GM23338 (cell line): ENCODE data around the gene FNDC11.
A peak's percentile ranks its signal among the peaks of the same experiment; 100 is the strongest.

Source experiments
- CREB1 ChIP-seq: fragments of 250-450 bp; sonication (Bioruptor Pico); IDR thresholded peaks from 2 replicates; pipeline ENCODE4 v1.5.0; 2020; ENCODE audit warnings: low read depth, mild to moderate bottlenecking, moderate library complexity
- CTCF ChIP-seq, 2 experiments: fragments of 200-600 bp in 1 of 2; sonication (generic) in 1 of 2; conservative IDR thresholded peaks; 2 replicates each; pipeline versions ENCODE4 v1.5.1 to v1.6.1; 2016 to 2017; ENCODE audit warnings: antibody characterized with exemption in 2 of 2, low read depth in 2 of 2, mild to moderate bottlenecking in 2 of 2, moderate library complexity in 1 of 2
- EZH2 ChIP-seq: fragments of 200-600 bp; sonication (generic); IDR thresholded peaks from one replicate; pipeline ENCODE4 v1.8.0; 2017; ENCODE audit warnings: antibody characterized with exemption, mild to moderate bottlenecking, low read depth; ENCODE audit not compliant: unreplicated experiment
- NANOG ChIP-seq: IDR thresholded peaks from 2 replicates; pipeline ENCODE4 v1.6.1; 2016; ENCODE audit warnings: antibody characterized with exemption, borderline replicate concordance
- TF ChIP-seq, protein P1 (sequence below): IDR thresholded peaks from one replicate; pipeline ENCODE4 v1.6.1; 2018; ENCODE audit warnings: antibody characterized with exemption; ENCODE audit not compliant: unreplicated experiment

DNA sequence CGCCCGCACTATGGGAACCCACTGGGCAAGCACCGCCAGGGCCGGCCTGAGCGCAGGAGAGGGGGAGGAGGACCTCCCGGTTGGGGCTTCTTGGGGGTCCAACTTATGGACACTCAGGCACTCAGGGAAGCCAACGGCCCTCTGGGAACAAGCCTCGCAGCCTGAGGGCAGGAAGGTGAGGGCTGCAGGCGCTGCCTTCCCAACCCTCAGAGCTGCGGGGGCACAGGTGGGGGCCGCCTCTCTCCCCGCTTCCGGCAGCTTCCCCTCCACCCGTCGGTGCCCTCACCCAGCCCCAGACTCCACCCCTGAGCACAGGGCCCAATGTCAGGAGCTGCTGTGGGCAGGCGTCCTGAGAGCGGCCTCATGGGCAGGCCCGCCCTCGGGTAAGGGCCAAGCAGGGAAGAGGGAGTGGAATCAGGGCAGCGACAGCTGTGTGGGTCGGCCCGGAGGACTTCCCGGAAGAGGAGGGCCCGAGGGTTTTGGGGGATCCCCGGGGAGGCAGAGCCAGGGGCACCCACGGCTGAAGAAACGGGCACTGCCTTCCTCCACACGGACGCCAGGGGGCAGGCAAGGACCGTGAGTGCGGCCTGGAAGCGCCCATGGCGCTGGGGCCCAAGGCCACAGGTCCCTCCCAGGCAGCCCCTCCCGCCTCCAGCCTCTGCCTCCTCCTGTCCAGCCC is 16.3 kb upstream of the FNDC11 start:
- TF ChIP-seq CTCF (conservative IDR thresholded peaks at IDR 0.05; ENCODE audit: low read depth in 2 of 2) (peak; percentile 67 to 97), EZH2 (no peak), CREB1 (CRISPR knock-in tag) (peak; percentile 36; the same call in 1 of the 2 replicates), NANOG (no peak)
- TF ChIP-seq, protein P1, sequence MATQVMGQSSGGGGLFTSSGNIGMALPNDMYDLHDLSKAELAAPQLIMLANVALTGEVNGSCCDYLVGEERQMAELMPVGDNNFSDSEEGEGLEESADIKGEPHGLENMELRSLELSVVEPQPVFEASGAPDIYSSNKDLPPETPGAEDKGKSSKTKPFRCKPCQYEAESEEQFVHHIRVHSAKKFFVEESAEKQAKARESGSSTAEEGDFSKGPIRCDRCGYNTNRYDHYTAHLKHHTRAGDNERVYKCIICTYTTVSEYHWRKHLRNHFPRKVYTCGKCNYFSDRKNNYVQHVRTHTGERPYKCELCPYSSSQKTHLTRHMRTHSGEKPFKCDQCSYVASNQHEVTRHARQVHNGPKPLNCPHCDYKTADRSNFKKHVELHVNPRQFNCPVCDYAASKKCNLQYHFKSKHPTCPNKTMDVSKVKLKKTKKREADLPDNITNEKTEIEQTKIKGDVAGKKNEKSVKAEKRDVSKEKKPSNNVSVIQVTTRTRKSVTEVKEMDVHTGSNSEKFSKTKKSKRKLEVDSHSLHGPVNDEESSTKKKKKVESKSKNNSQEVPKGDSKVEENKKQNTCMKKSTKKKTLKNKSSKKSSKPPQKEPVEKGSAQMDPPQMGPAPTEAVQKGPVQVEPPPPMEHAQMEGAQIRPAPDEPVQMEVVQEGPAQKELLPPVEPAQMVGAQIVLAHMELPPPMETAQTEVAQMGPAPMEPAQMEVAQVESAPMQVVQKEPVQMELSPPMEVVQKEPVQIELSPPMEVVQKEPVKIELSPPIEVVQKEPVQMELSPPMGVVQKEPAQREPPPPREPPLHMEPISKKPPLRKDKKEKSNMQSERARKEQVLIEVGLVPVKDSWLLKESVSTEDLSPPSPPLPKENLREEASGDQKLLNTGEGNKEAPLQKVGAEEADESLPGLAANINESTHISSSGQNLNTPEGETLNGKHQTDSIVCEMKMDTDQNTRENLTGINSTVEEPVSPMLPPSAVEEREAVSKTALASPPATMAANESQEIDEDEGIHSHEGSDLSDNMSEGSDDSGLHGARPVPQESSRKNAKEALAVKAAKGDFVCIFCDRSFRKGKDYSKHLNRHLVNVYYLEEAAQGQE, result no peak
